BE2C (cell line): ENCODE measurements around the gene MAPK10. TPM values are rescaled to one million over a fixed set of nuclear protein-coding genes. Genes with fewer than 3 reads are reported as not detected.
A peak's percentile ranks its signal among the peaks of the same experiment; 100 is the strongest.

Experiments used
- DNase-seq: peaks from one replicate; pipeline ENCODE4 v3.0.0-alpha.2; 2020
- H3K27me3 ChIP-seq: fragments of 250-450 bp; sonication (Bioruptor Pico); 2 replicates; pipeline ENCODE4 v1.5.1; 2020; ENCODE audit warnings: mild to moderate bottlenecking
- H3K36me3 ChIP-seq: fragments of 250-450 bp; sonication (Bioruptor Pico); 2 replicates; pipeline ENCODE4 v1.5.1; 2020; ENCODE audit warnings: mild to moderate bottlenecking
- H3K4me1 ChIP-seq: fragments of 250-450 bp; sonication (Bioruptor Pico); 2 replicates; pipeline ENCODE4 v1.5.1; 2020
- H3K4me3 ChIP-seq: 2 replicates; pipeline ENCODE4 v1.5.1; 2011; ENCODE audit warnings: low read depth, low read length
- H3K9me3 ChIP-seq: fragments of 250-450 bp; sonication (Bioruptor Pico); 2 replicates; pipeline ENCODE4 v1.5.1; 2020
- polyA plus RNA-seq: library from polyadenylated mRNA; unstranded; fragments of >200 nt; gene quantifications from one replicate; pipeline ENCODE4 v1.2.1, GENCODE V29; 2012; ENCODE audit warnings: low read depth, missing spikeins; ENCODE audit not compliant: insufficient read length, insufficient read depth
- TF ChIP-seq, protein P1 (sequence below): IDR thresholded peaks from 2 replicates; pipeline ENCODE4 v1.5.1; 2012; ENCODE audit warnings: mild to moderate bottlenecking, low read depth, low read length

MAPK10 gene
- polyA plus RNA-seq: 5.5 TPM

DNA sequence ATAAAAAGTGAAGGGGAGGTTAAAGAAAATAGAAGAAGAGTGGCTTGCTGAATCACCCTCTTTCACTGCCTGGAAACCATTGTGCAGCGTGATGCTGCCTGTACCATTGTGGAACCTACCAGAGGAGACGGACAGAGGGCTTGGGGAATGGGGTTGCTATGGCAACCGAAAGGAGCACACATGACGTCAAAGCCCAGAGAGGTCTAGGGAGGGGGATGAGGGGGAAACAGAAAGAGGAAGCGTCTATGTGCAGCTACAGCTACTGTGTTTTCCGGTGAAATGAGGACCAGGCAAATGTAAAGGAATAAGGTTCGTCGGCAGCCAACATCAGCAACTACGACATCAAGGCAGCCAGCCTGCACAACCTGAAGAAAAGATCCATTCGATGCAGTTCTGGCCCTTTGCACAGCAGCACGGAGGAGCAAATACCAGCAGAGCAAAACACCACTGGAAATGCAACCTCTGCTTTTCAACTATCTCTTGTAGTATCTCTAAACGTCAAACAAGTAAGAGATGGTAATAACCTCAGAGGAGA lies at the start of gene MAPK10:
Gene MAPK10 (minus strand): TSS at position 110 of the 535 bp plus-strand sequence.
- peak; percentile 86 for DNase-seq

DNA sequence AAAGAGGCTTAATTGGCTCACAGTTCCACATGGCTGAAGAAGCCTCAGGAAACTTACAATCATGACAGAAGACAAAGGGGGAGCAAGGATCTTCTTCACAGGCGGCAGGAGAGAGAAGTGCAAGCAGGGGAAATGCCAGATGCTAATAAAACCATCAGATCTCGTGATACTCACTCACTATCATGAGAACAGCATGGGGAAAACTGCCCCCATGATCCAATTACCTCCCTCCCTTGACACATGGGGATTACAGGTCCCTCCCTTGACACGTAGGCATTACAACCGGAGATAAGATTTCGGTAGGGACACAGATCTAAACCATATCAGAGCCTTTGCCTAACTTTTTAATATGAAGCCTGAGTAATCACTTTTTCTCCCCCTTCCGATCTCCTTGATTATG lies 43.7 kb upstream of the MAPK10 start:
- H3K4me1 ChIP-seq: peaks cover 8% of the 10 kb centered on the region
- no peak overlapping the region for H3K4me3 ChIP-seq
- 0 out of 2 replicates have a peak, but pooled peaks cover 4% of the 10 kb centered on the region for H3K27me3 ChIP-seq
- no peak for DNase-seq
- TF ChIP-seq, protein P1, sequence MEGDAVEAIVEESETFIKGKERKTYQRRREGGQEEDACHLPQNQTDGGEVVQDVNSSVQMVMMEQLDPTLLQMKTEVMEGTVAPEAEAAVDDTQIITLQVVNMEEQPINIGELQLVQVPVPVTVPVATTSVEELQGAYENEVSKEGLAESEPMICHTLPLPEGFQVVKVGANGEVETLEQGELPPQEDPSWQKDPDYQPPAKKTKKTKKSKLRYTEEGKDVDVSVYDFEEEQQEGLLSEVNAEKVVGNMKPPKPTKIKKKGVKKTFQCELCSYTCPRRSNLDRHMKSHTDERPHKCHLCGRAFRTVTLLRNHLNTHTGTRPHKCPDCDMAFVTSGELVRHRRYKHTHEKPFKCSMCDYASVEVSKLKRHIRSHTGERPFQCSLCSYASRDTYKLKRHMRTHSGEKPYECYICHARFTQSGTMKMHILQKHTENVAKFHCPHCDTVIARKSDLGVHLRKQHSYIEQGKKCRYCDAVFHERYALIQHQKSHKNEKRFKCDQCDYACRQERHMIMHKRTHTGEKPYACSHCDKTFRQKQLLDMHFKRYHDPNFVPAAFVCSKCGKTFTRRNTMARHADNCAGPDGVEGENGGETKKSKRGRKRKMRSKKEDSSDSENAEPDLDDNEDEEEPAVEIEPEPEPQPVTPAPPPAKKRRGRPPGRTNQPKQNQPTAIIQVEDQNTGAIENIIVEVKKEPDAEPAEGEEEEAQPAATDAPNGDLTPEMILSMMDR: no peak
- no peaks in the 10 kb centered on the region for H3K9me3 ChIP-seq
- H3K36me3 ChIP-seq: no peaks in the 10 kb centered on the region

More for the DNA sequence above, at the start of gene MAPK10:
- TF ChIP-seq, protein P1: no peak
- H3K27me3 ChIP-seq: no peaks in the 10 kb centered on the region
- H3K36me3 ChIP-seq: no peaks in the 10 kb centered on the region
- peaks cover 2% of the 10 kb centered on the region; the same call in 1 of the 2 replicates for H3K4me1 ChIP-seq
- no peaks in the 10 kb centered on the region for H3K9me3 ChIP-seq
- peak within 1 kb of the TSS; percentile 88 for H3K4me3 ChIP-seq

DNA sequence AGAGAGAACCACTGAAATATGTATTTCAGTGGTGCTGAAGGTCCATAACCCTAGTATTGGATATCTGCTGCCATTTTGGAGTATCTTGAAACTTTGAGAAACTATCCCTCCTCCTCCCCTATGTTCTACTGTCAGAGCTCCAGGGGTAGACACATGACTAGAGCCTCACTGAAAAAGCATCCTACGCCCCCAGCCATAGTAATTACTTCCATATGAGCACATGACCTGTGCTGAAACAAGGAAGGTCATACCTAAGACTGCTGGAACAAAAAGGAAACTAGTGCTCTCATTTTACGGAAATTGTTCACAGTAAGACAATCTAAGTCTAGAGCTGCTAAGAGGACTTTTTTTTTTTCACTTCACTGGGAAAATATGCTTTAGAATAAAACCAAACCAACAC lies 42.0 kb upstream of the MAPK10 start:
- no peak for DNase-seq
- no peaks in the 10 kb centered on the region for H3K9me3 ChIP-seq
- H3K36me3 ChIP-seq: no peaks in the 10 kb centered on the region
- peaks cover 8% of the 10 kb centered on the region for H3K4me1 ChIP-seq
- H3K27me3 ChIP-seq: 0 out of 2 replicates have a peak, but pooled peaks cover 4% of the 10 kb centered on the region
- no peak overlapping the region for H3K4me3 ChIP-seq
- TF ChIP-seq, protein P1: no peak

DNA sequence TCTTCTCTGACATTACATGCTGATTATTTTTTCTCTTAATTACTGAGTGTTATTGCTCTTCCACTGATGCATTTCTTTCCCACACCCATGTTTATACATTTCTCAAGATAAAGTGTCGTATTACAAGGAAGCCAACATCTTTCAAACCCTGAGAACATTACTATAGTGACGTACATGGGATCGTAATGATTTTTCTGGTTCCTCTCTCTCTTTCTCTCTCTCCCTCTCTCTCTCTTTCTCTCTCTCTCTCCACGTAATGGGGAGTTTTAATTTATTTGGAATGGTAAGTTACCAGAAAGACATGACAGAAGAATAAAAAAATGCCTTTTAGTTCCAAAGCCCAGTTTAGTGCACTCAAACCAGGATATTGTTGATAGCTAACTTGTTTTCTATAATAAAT lies 40.4 kb upstream of the MAPK10 start:
- Histone ChIP-seq H3K4me3 (no peak overlapping the region), H3K27me3 (no peaks in the 10 kb centered on the region), H3K9me3 (no peaks in the 10 kb centered on the region), H3K4me1 (peaks cover 8% of the 10 kb centered on the region), H3K36me3 (no peaks in the 10 kb centered on the region)
- no peak for DNase-seq
- TF ChIP-seq, protein P1: no peak

DNA sequence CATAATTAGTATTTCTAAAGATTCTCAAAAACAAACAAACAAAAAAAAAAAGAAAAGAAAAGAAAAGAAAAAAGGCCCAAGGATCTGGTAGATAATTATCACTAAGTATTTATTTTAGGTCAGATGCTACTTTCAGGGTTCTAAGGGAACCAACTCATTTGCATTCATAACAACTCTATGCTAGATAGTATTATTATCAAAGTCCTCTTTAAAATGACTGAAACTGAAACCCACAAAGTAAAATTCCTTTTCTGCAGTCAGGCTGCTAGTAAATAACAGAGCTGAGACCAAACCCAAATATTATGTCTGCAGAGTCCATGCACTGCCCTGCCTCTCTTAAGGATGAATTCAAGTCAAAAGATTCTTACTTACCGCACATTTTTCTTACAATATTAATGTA lies 38.3 kb upstream of the MAPK10 start:
- H3K4me3 ChIP-seq: no peak overlapping the region
- peaks cover under 1% of the 10 kb centered on the region; the same call in 1 of the 2 replicates for H3K4me1 ChIP-seq
- TF ChIP-seq, protein P1: no peak
- H3K36me3 ChIP-seq: no peaks in the 10 kb centered on the region
- no peak for DNase-seq
- no peaks in the 10 kb centered on the region for H3K9me3 ChIP-seq
- H3K27me3 ChIP-seq: no peaks in the 10 kb centered on the region

DNA sequence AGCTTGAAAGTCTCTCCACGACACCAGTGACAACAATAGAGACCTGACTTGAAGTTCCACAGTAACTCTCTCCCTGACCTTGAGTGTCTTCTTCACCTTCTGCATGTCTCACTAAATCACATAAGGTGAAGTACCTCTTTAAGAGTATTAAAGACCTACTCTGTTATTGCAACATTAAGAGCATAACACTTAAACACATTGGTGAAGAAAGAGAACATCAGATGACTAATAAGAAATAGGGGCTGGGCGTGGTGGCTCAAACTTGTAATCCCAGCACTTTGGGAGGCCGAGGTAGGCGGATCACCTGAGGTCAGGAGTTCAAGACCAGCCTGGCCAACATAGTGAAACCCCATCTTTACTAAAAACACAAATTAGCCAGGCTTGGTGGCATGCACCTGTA lies 33.9 kb upstream of the MAPK10 start:
- Histone ChIP-seq H3K36me3 (no peaks in the 10 kb centered on the region), H3K4me1 (no peaks in the 10 kb centered on the region), H3K4me3 (no peak overlapping the region), H3K9me3 (no peaks in the 10 kb centered on the region), H3K27me3 (no peaks in the 10 kb centered on the region)
- no peak for DNase-seq
- TF ChIP-seq, protein P1: no peak
